K562 (cell line): ENCODE data around the gene VSIG1. TPM values are rescaled to one million over a fixed set of nuclear protein-coding genes. Genes with fewer than 3 reads are reported as not detected.

ENCODE experiments used
- ATAC-seq: fragments of 200-7000 bp; cut with Tn5 transposase; 3 replicates; pipeline ENCODE4 v1.9.1; 2020; ENCODE audit warnings: moderate library complexity
- BruUV-seq: library from RNA; stranded (reverse); fragments of 400-500 nt; replicated peaks from 2 replicates; lab custom pipeline; 2021; lab: Mats Ljungman, UMichigan
- CTCF ChIA-PET: fragments of 300-600 bp; formaldehyde crosslinking; extraction: SDS; loops from one replicate; lab custom pipeline; 2021; ENCODE audit warnings: low intra/inter-chr PET ratio; lab: Yijun Ruan, JAX
- POLR2A ChIA-PET: fragments of 300-600, 350-650 bp; sonication (Branson Sonifier 250); formaldehyde crosslinking; extraction: SDS; loops from one replicate; lab custom pipeline; 2021; ENCODE audit warnings: antibody characterized with exemption, inconsistent platforms; lab: Yijun Ruan, JAX
- DNase-seq, 4 experiments: peaks; one replicate each; pipeline versions ENCODE4 v3.0.0 to v3.0.0-alpha.2; 2011 to 2018; ENCODE audit warnings: low spot score in 3 of 4, mixed read lengths in 3 of 4; ENCODE audit errors: extremely low read depth in 1 of 4
- FAIRE-seq: peaks from 2 replicates; lab custom pipeline; 2011; peaks lifted over from hg19 to GRCh38; lab: Jason Lieb, UNC
- H2AFZ ChIP-seq: 2 replicates; pipeline ENCODE4 v1.6.0; 2011; ENCODE audit warnings: low read depth, low read length, control low read depth, inconsistent platforms
- H3K27ac ChIP-seq: fragments of 200-600 bp; 3 replicates; pipeline ENCODE4 v1.8.0; 2011; ENCODE audit warnings: low read depth, mild to moderate bottlenecking, control low read depth, inconsistent platforms, low read length, moderate library complexity, mixed read lengths; ENCODE audit errors: extremely low read depth
- H3K27me3 ChIP-seq, 2 experiments: fragments of 300-600 bp in 1 of 2; 2 replicates in 1 of 2; 3 replicates in 1 of 2; pipeline versions ENCODE4 v1.6.0 to v1.8.0; 2011; ENCODE audit warnings: inconsistent platforms in 2 of 2, low read length in 2 of 2, mild to moderate bottlenecking in 1 of 2, mixed read lengths in 1 of 2, moderate library complexity in 1 of 2; ENCODE audit not compliant: control insufficient read depth in 2 of 2, insufficient read depth in 2 of 2
- H3K36me3 ChIP-seq: fragments of 300-600 bp; 3 replicates; pipeline ENCODE4 v1.8.0; 2011; ENCODE audit warnings: mild to moderate bottlenecking, low read length, inconsistent platforms; ENCODE audit not compliant: control insufficient read depth, insufficient read depth
- H3K4me1 ChIP-seq, 2 experiments: fragments of 200-600 bp in 1 of 2; replicated peaks in 1 of 2; 2 replicates in 1 of 2; 3 replicates in 1 of 2; pipeline versions ENCODE4 v1.5.1 to v1.8.0; 2011; ENCODE audit warnings: inconsistent platforms in 2 of 2, low read length in 2 of 2, mild to moderate bottlenecking in 1 of 2, mixed read lengths in 1 of 2, moderate library complexity in 1 of 2; ENCODE audit not compliant: control insufficient read depth in 2 of 2, insufficient read depth in 2 of 2
- H3K4me2 ChIP-seq: 2 replicates; pipeline ENCODE4 v1.6.1; 2011; ENCODE audit warnings: low read length, control low read depth, inconsistent platforms, mixed read lengths; ENCODE audit not compliant: insufficient read depth
- H3K4me3 ChIP-seq: fragments of 200-600 bp; sonication (generic), shearing (Covaris generic); 2 replicates; pipeline ENCODE4 v1.5.1; 2016; ENCODE audit warnings: control low read depth, inconsistent platforms
- H3K79me2 ChIP-seq: fragments of 200-600 bp; 3 replicates; pipeline ENCODE4 v1.8.0; 2011; ENCODE audit warnings: low read length, inconsistent platforms; ENCODE audit not compliant: control insufficient read depth, insufficient read depth
- H3K9ac ChIP-seq, 2 experiments: 2 replicates each; pipeline versions ENCODE4 v1.6.0 to v1.6.1; 2011; ENCODE audit warnings: low read depth in 2 of 2, low read length in 2 of 2, control low read depth in 1 of 2, inconsistent platforms in 1 of 2, mild to moderate bottlenecking in 1 of 2, mixed read lengths in 1 of 2; ENCODE audit not compliant: insufficient read depth in 1 of 2
- H3K9me1 ChIP-seq: one replicate; pipeline ENCODE4 v1.6.0; 2011; ENCODE audit warnings: inconsistent platforms, mild to moderate bottlenecking, low read length, moderate library complexity; ENCODE audit not compliant: control insufficient read depth, insufficient read depth
- H3K9me3 ChIP-seq: replicated peaks from 2 replicates; pipeline ENCODE4 v1.5.1; 2011; ENCODE audit warnings: low read depth, low read length, inconsistent platforms; ENCODE audit not compliant: control insufficient read depth, insufficient read depth
- H4K20me1 ChIP-seq: replicated peaks from 2 replicates; pipeline ENCODE4 v1.6.1; 2011; ENCODE audit warnings: low read length, inconsistent platforms, mixed read lengths; ENCODE audit not compliant: control insufficient read depth, insufficient read depth
- PKNOX1 ChIP-seq: fragments of 450-650 bp; IDR thresholded peaks from 2 replicates; pipeline ENCODE4 v1.6.1; 2016
- WGBS: fragments of 100-300 bp; shearing (Covaris generic); methylation state at CpG from one replicate; pipeline ENCODE4 v1.1.6; 2016; ENCODE audit warnings: low coverage, mixed read lengths; ENCODE audit not compliant: insufficient coverage; ENCODE audit errors: missing lambda C conversion rate; 5-methylcytosine and 5-hydroxymethylcytosine counted together
- in situ Hi-C: fragments of 300-500 bp; cut with MboI; formaldehyde crosslinking; loops from 4 replicates; pipeline ENCODE4 v1.15.0; 2018; ENCODE audit warnings: inconsistent platforms, mixed read lengths
- intact Hi-C: fragments of 100-400 bp; cut with micrococcal nuclease; formaldehyde crosslinking; loops from 2 replicates; pipeline ENCODE4 v1.14.2; 2022
- polyA plus RNA-seq, 8 experiments: library from polyadenylated mRNA; depleted of rRNA in 4 of 8; stranded (reverse) in 5 of 8; unstranded in 3 of 8; fragments of >200 nt; fragmentation: Nextera tagmentation in 2 of 8; fragmentation: Illumina TruSeq in 1 of 8; extraction: Ambion mirVana in 2 of 8; extraction: Trizol in 1 of 8; gene quantifications; 2 replicates each; pipeline versions ENCODE4 v1.2.1 to v1.2.3, GENCODE V29; 2011 to 2014; ENCODE audit warnings: inconsistent platforms in 1 of 8, missing spikeins in 1 of 8
- total RNA-seq, 7 experiments: library from RNA; depleted of rRNA in 6 of 7; stranded (reverse); fragments of >200 nt in 6 of 7; fragmentation: Illumina TruSeq in 2 of 7; extraction: Trizol in 2 of 7; gene quantifications; 2 replicates each; pipeline versions ENCODE4 v1.2.1 to v1.2.3, GENCODE V29; 2011 to 2021; ENCODE audit warnings: low replicate concordance in 1 of 7
- TF ChIP-seq, protein P1 (sequence below): fragments of 200-600 bp; sonication (generic); IDR thresholded peaks from one replicate; pipeline ENCODE4 v1.6.1; 2012; ENCODE audit warnings: mild to moderate bottlenecking, low read depth, low read length, inconsistent platforms

Gene VSIG1
- total and polyA plus RNA-seq, 9 of the 15 experiments (the other 6 are each of a cell fraction or from before 2014, with no cell fraction given), result not detected

GRCh38 chrX:108087792-108088191 lies 42.9 kb downstream of the VSIG1 start:
- Histone ChIP-seq H3K9me3 (no peaks in the 10 kb centered on the region), H3K27me3 (no peaks in the 10 kb centered on the region), H3K9me1 (no peaks in the 10 kb centered on the region), H3K4me3 (no peak overlapping the region), H3K4me2 (no peak overlapping the region), H3K9ac (no peak overlapping the region), H3K79me2 (peaks cover 44% of the 10 kb centered on the region), H2AFZ (no peak overlapping the region), H3K4me1 (peaks cover 0 to 8% of the 10 kb centered on the region in 2 experiments; a peak in 2 of 5 replicates), H3K27ac (no peak overlapping the region; the same call in 2 of the 3 replicates), H4K20me1 (no peaks in the 10 kb centered on the region), H3K36me3 (peaks cover 36% of the 10 kb centered on the region; the same call in 2 of the 3 replicates)
- ATAC-seq (no peak), DNase-seq (no peak), FAIRE-seq (no peak)
- TF ChIP-seq, protein P1, sequence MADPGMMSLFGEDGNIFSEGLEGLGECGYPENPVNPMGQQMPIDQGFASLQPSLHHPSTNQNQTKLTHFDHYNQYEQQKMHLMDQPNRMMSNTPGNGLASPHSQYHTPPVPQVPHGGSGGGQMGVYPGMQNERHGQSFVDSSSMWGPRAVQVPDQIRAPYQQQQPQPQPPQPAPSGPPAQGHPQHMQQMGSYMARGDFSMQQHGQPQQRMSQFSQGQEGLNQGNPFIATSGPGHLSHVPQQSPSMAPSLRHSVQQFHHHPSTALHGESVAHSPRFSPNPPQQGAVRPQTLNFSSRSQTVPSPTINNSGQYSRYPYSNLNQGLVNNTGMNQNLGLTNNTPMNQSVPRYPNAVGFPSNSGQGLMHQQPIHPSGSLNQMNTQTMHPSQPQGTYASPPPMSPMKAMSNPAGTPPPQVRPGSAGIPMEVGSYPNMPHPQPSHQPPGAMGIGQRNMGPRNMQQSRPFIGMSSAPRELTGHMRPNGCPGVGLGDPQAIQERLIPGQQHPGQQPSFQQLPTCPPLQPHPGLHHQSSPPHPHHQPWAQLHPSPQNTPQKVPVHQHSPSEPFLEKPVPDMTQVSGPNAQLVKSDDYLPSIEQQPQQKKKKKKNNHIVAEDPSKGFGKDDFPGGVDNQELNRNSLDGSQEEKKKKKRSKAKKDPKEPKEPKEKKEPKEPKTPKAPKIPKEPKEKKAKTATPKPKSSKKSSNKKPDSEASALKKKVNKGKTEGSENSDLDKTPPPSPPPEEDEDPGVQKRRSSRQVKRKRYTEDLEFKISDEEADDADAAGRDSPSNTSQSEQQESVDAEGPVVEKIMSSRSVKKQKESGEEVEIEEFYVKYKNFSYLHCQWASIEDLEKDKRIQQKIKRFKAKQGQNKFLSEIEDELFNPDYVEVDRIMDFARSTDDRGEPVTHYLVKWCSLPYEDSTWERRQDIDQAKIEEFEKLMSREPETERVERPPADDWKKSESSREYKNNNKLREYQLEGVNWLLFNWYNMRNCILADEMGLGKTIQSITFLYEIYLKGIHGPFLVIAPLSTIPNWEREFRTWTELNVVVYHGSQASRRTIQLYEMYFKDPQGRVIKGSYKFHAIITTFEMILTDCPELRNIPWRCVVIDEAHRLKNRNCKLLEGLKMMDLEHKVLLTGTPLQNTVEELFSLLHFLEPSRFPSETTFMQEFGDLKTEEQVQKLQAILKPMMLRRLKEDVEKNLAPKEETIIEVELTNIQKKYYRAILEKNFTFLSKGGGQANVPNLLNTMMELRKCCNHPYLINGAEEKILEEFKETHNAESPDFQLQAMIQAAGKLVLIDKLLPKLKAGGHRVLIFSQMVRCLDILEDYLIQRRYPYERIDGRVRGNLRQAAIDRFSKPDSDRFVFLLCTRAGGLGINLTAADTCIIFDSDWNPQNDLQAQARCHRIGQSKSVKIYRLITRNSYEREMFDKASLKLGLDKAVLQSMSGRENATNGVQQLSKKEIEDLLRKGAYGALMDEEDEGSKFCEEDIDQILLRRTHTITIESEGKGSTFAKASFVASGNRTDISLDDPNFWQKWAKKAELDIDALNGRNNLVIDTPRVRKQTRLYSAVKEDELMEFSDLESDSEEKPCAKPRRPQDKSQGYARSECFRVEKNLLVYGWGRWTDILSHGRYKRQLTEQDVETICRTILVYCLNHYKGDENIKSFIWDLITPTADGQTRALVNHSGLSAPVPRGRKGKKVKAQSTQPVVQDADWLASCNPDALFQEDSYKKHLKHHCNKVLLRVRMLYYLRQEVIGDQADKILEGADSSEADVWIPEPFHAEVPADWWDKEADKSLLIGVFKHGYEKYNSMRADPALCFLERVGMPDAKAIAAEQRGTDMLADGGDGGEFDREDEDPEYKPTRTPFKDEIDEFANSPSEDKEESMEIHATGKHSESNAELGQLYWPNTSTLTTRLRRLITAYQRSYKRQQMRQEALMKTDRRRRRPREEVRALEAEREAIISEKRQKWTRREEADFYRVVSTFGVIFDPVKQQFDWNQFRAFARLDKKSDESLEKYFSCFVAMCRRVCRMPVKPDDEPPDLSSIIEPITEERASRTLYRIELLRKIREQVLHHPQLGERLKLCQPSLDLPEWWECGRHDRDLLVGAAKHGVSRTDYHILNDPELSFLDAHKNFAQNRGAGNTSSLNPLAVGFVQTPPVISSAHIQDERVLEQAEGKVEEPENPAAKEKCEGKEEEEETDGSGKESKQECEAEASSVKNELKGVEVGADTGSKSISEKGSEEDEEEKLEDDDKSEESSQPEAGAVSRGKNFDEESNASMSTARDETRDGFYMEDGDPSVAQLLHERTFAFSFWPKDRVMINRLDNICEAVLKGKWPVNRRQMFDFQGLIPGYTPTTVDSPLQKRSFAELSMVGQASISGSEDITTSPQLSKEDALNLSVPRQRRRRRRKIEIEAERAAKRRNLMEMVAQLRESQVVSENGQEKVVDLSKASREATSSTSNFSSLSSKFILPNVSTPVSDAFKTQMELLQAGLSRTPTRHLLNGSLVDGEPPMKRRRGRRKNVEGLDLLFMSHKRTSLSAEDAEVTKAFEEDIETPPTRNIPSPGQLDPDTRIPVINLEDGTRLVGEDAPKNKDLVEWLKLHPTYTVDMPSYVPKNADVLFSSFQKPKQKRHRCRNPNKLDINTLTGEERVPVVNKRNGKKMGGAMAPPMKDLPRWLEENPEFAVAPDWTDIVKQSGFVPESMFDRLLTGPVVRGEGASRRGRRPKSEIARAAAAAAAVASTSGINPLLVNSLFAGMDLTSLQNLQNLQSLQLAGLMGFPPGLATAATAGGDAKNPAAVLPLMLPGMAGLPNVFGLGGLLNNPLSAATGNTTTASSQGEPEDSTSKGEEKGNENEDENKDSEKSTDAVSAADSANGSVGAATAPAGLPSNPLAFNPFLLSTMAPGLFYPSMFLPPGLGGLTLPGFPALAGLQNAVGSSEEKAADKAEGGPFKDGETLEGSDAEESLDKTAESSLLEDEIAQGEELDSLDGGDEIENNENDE, result no peak
- peak; percentile 76 for TF ChIP-seq PKNOX1
- no TSS peak for BruUV-seq
- intact Hi-C loops (no loop called here), in situ Hi-C loops (no loop called here)
- 88% methylated on average over 5 of the region's 6 CpGs for WGBS
- ChIA-PET CTCF (no interaction called here), POLR2A (no interaction called here)
